ENCODE data around the gene TLE4. TPM values are rescaled to one million over a fixed set of nuclear protein-coding genes. Genes with fewer than 3 reads are reported as not detected.

TLE4 gene
- total and polyA plus RNA-seq, 2 donors (not counting 1 experiment from before 2014, with no cell fraction given) = 13.5 to 35.0 TPM

DNA sequence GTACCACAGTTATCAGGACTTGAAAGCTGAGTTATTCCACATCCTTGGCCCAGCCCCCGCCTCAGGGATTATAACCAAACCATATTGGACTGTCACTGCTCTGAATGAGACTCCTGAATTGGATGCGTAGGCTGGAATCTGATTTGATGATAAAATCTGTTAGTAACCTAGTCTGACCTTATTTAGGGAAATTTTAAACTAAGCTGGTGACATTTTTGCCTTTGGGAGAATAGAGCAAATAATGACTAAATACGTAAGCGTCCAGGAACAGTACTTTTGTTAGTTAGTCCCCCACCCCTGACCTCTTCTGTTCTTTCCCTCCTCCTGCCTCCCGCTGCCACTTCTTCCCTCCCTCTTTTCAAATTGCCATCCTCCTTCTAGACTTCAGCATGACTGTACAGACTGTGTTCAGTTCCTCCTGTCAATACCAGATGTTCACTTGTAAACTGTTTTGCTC, 92.6 kb downstream of the TLE4 start:
- peak in 1 of 2 donors; percentile 25 for DNase-seq (ENCODE audit: low read depth in 2 of 2)
- no peak for TF ChIP-seq EZH2 (IDR thresholded peaks at IDR 0.05; ENCODE audit: low read length, missing control alignments)
- TF ChIP-seq, protein P1, sequence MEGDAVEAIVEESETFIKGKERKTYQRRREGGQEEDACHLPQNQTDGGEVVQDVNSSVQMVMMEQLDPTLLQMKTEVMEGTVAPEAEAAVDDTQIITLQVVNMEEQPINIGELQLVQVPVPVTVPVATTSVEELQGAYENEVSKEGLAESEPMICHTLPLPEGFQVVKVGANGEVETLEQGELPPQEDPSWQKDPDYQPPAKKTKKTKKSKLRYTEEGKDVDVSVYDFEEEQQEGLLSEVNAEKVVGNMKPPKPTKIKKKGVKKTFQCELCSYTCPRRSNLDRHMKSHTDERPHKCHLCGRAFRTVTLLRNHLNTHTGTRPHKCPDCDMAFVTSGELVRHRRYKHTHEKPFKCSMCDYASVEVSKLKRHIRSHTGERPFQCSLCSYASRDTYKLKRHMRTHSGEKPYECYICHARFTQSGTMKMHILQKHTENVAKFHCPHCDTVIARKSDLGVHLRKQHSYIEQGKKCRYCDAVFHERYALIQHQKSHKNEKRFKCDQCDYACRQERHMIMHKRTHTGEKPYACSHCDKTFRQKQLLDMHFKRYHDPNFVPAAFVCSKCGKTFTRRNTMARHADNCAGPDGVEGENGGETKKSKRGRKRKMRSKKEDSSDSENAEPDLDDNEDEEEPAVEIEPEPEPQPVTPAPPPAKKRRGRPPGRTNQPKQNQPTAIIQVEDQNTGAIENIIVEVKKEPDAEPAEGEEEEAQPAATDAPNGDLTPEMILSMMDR (conservative IDR thresholded peaks at IDR 0.05 in 1 of 2, IDR thresholded peaks at IDR 0.05 in 1 of 2; ENCODE audit: low read depth in 1 of 2, low read length in 2 of 2) = no peak
- H3K79me2 ChIP-seq (ENCODE audit: control insufficient read depth, insufficient read depth, low read length) = no peaks in the 10 kb centered on the region
- H2AFZ ChIP-seq (ENCODE audit: low read length) = no peak overlapping the region
- no peaks in the 10 kb centered on the region for H3K4me1 ChIP-seq (ENCODE audit: control insufficient read depth, extremely low read depth, insufficient read depth, low read length)
- H3K27ac ChIP-seq (ENCODE audit: insufficient read depth, low read length) = no peak overlapping the region
- no peak overlapping the region for H3K4me3 ChIP-seq (replicated peaks in 1 of 4; ENCODE audit: control extremely low read depth in 1 of 4, insufficient read depth in 1 of 4, low read depth in 3 of 4, low read length in 4 of 4)
- H3K36me3 ChIP-seq (ENCODE audit: control insufficient read depth, insufficient read depth, low read length) = no peaks in the 10 kb centered on the region
- no peaks in the 10 kb centered on the region for H3K27me3 ChIP-seq (ENCODE audit: control insufficient read depth, insufficient read depth, low read length)
- no peak overlapping the region for H3K9ac ChIP-seq (ENCODE audit: insufficient read depth, low read length)
- no peaks in the 10 kb centered on the region for H4K20me1 ChIP-seq (ENCODE audit: control insufficient read depth, extremely low read depth, insufficient read depth, low read length)
- H3K9me3 ChIP-seq (ENCODE audit: control insufficient read depth, insufficient read depth, low read depth, low read length) = no peaks in the 10 kb centered on the region
- no peak overlapping the region for H3K4me2 ChIP-seq (ENCODE audit: extremely low read depth, insufficient read depth, low read length)

DNA sequence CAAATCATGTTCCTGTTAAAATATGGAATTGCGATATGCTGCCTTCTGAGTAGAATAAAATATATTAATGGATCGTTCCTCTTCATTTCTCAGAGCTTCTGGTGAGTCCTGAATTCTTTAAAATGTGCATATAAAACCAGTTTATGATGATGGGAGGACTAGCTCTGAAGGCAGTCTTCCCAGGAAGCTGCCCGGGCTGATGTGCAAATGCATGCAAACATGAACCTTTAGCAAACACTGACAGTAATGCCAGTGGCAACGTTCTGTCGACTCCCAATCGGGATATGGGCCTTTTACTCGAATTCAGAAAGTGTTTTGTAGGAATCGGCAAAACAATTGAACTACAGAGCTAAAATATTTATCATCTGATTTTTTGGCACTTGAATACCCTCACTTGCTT, 93.6 kb downstream of the TLE4 start:
- Histone ChIP-seq H3K4me3 (replicated peaks in 1 of 4; ENCODE audit: control extremely low read depth in 1 of 4, insufficient read depth in 1 of 4, low read depth in 3 of 4, low read length in 4 of 4) (no peak overlapping the region), H3K27ac (ENCODE audit: insufficient read depth, low read length) (no peak overlapping the region), H3K9me3 (ENCODE audit: control insufficient read depth, insufficient read depth, low read depth, low read length) (no peaks in the 10 kb centered on the region), H3K36me3 (ENCODE audit: control insufficient read depth, insufficient read depth, low read length) (no peaks in the 10 kb centered on the region), H2AFZ (ENCODE audit: low read length) (no peak overlapping the region), H3K27me3 (ENCODE audit: control insufficient read depth, insufficient read depth, low read length) (no peaks in the 10 kb centered on the region), H3K79me2 (ENCODE audit: control insufficient read depth, insufficient read depth, low read length) (no peaks in the 10 kb centered on the region), H3K9ac (ENCODE audit: insufficient read depth, low read length) (no peak overlapping the region), H4K20me1 (ENCODE audit: control insufficient read depth, extremely low read depth, insufficient read depth, low read length) (no peaks in the 10 kb centered on the region), H3K4me2 (ENCODE audit: extremely low read depth, insufficient read depth, low read length) (no peak overlapping the region), H3K4me1 (ENCODE audit: control insufficient read depth, extremely low read depth, insufficient read depth, low read length) (no peaks in the 10 kb centered on the region)
- no peak for DNase-seq (ENCODE audit: low read depth in 2 of 2)
- TF ChIP-seq, protein P1 (conservative IDR thresholded peaks at IDR 0.05 in 1 of 2, IDR thresholded peaks at IDR 0.05 in 1 of 2; ENCODE audit: low read depth in 1 of 2, low read length in 2 of 2) = no peak
- TF ChIP-seq EZH2 (IDR thresholded peaks at IDR 0.05; ENCODE audit: low read length, missing control alignments) = no peak

DNA sequence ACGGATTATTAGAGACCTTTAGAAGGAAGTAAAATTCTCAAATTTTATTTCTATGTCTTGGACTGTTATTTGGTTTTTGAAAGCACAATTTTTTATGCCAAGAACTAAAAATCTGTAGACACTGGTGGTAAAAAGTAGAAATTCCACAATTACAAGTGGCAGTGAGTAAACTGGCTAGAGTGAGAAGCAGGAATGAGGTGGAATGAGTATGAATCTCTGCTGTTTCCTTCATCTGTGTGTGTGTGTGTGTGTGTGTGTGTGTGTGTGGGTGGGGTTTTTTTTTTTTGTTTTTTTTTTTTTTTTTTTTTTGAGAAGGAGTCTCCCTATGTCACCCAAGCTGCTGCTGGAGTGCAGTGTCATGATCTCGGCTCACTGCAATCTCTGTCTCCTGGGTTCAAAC, 94.2 kb downstream of the TLE4 start:
- H4K20me1 ChIP-seq (ENCODE audit: control insufficient read depth, extremely low read depth, insufficient read depth, low read length) = no peaks in the 10 kb centered on the region
- H3K4me1 ChIP-seq (ENCODE audit: control insufficient read depth, extremely low read depth, insufficient read depth, low read length) = no peaks in the 10 kb centered on the region
- H3K4me2 ChIP-seq (ENCODE audit: extremely low read depth, insufficient read depth, low read length) = no peak overlapping the region
- H3K36me3 ChIP-seq (ENCODE audit: control insufficient read depth, insufficient read depth, low read length) = no peaks in the 10 kb centered on the region
- DNase-seq (ENCODE audit: low read depth in 2 of 2) = peak in 1 of 2 donors; percentile 42
- no peak overlapping the region for H3K9ac ChIP-seq (ENCODE audit: insufficient read depth, low read length)
- TF ChIP-seq EZH2 (IDR thresholded peaks at IDR 0.05; ENCODE audit: low read length, missing control alignments) = no peak
- TF ChIP-seq, protein P1 (conservative IDR thresholded peaks at IDR 0.05 in 1 of 2, IDR thresholded peaks at IDR 0.05 in 1 of 2; ENCODE audit: low read depth in 1 of 2, low read length in 2 of 2) = no peak
- H3K27ac ChIP-seq (ENCODE audit: insufficient read depth, low read length) = no peak overlapping the region
- no peaks in the 10 kb centered on the region for H3K9me3 ChIP-seq (ENCODE audit: control insufficient read depth, insufficient read depth, low read depth, low read length)
- no peak overlapping the region for H2AFZ ChIP-seq (ENCODE audit: low read length)
- H3K4me3 ChIP-seq (replicated peaks in 1 of 4; ENCODE audit: control extremely low read depth in 1 of 4, insufficient read depth in 1 of 4, low read depth in 3 of 4, low read length in 4 of 4) = no peak overlapping the region
- H3K27me3 ChIP-seq (ENCODE audit: control insufficient read depth, insufficient read depth, low read length) = no peaks in the 10 kb centered on the region
- no peaks in the 10 kb centered on the region for H3K79me2 ChIP-seq (ENCODE audit: control insufficient read depth, insufficient read depth, low read length)
